Liver (tissue), 9 donors: ENCODE measurements around the gene ZBTB47. TPM values are rescaled to one million over a fixed set of nuclear protein-coding genes. Genes with fewer than 3 reads are reported as not detected.

Experiments
- DNase-seq: peaks from one replicate; pipeline ENCODE4 v3.0.0-alpha.2; 2017; ENCODE audit warnings: low spot score
- H3K27ac ChIP-seq, 2 donors: one replicate each; pipeline ENCODE4 v1.7.0; 2013; ENCODE audit warnings: inconsistent platforms in 2 of 2, low read length in 2 of 2, control low read depth in 1 of 2, low read depth in 1 of 2, mild to moderate bottlenecking in 1 of 2
- H3K27me3 ChIP-seq, 4 donors: one replicate each; pipeline versions ENCODE4 v1.6.1 to v1.7.0; 2013; ENCODE audit warnings: low read length in 3 of 4, inconsistent platforms in 1 of 4, mild to moderate bottlenecking in 1 of 4, moderate library complexity in 1 of 4; ENCODE audit not compliant: control insufficient read depth in 4 of 4, insufficient read depth in 4 of 4
- H3K36me3 ChIP-seq, 4 donors: one replicate each; pipeline versions ENCODE4 v1.6.1 to v1.7.0; 2013; ENCODE audit warnings: low read length in 3 of 4, mild to moderate bottlenecking in 3 of 4, low read depth in 1 of 4, moderate library complexity in 1 of 4; ENCODE audit not compliant: control insufficient read depth in 4 of 4, insufficient read depth in 3 of 4
- H3K4me1 ChIP-seq, 4 donors: one replicate each; pipeline versions ENCODE4 v1.6.1 to v1.7.0; 2013; ENCODE audit warnings: low read length in 3 of 4, mild to moderate bottlenecking in 3 of 4, moderate library complexity in 1 of 4; ENCODE audit not compliant: control insufficient read depth in 4 of 4, insufficient read depth in 4 of 4
- H3K4me3 ChIP-seq, 3 donors: one replicate each; pipeline versions ENCODE4 v1.6.1 to v1.7.0; 2013; ENCODE audit warnings: low read length in 3 of 3, control low read depth in 1 of 3, low read depth in 1 of 3, mild to moderate bottlenecking in 1 of 3
- H3K9ac ChIP-seq, 2 donors: one replicate each; pipeline ENCODE4 v1.7.0; 2013; ENCODE audit warnings: low read length in 2 of 2, mild to moderate bottlenecking in 2 of 2, moderate library complexity in 2 of 2, control low read depth in 1 of 2, low read depth in 1 of 2
- H3K9me3 ChIP-seq, 4 donors: one replicate each; pipeline versions ENCODE4 v1.6.1 to v1.7.0; 2013; ENCODE audit warnings: low read length in 3 of 4; ENCODE audit not compliant: control insufficient read depth in 4 of 4
- ATF3 ChIP-seq: IDR thresholded peaks from 2 replicates; pipeline ENCODE4 v1.6.1; 2016; ENCODE audit warnings: antibody characterized with exemption
- CTCF ChIP-seq: fragments of 150-350 bp; IDR thresholded peaks from 2 replicates; pipeline ENCODE4 v1.5.1; 2017; ENCODE audit warnings: improper control_type of control experiment, low read depth, low read length; ENCODE audit not compliant: missing input control
- FOXA1 ChIP-seq: IDR thresholded peaks from 2 replicates; pipeline ENCODE4 v1.6.1; 2016; ENCODE audit warnings: antibody characterized with exemption
- GABPA ChIP-seq, 2 donors: IDR thresholded peaks in 1 of 2; conservative IDR thresholded peaks in 1 of 2; 2 replicates each; pipeline ENCODE4 v1.6.1; 2016; ENCODE audit warnings: antibody characterized with exemption in 2 of 2, mild to moderate bottlenecking in 1 of 2, moderate library complexity in 1 of 2
- JUND ChIP-seq, 2 donors: IDR thresholded peaks; 2 replicates each; pipeline ENCODE4 v1.6.1; 2016; ENCODE audit warnings: antibody characterized with exemption in 2 of 2
- MAX ChIP-seq: IDR thresholded peaks from 2 replicates; pipeline ENCODE4 v1.6.1; 2016; ENCODE audit warnings: antibody characterized with exemption
- NR2F2 ChIP-seq: IDR thresholded peaks from 2 replicates; pipeline ENCODE4 v1.6.1; 2016; ENCODE audit warnings: antibody characterized with exemption
- RAD21 ChIP-seq, 2 donors: IDR thresholded peaks; 2 replicates each; pipeline ENCODE4 v1.6.1; 2016; ENCODE audit warnings: antibody characterized with exemption in 2 of 2, mild to moderate bottlenecking in 2 of 2
- REST ChIP-seq: IDR thresholded peaks from 2 replicates; pipeline ENCODE4 v1.6.1; 2016; ENCODE audit warnings: antibody characterized with exemption, mild to moderate bottlenecking
- RXRA ChIP-seq, 2 donors: IDR thresholded peaks; 2 replicates each; pipeline ENCODE4 v1.6.1; 2017 to 2018; ENCODE audit warnings: antibody characterized with exemption in 2 of 2, mild to moderate bottlenecking in 1 of 2
- SP1 ChIP-seq: IDR thresholded peaks from 2 replicates; pipeline ENCODE4 v1.6.1; 2018; ENCODE audit warnings: antibody characterized with exemption, mild to moderate bottlenecking
- WGBS: extraction: QIAGEN DNeasy Blood & Tissue Kit; methylation state at CpG from one replicate; pipeline ENCODE4 v1.1.7; 2013; 5-methylcytosine and 5-hydroxymethylcytosine counted together
- polyA plus RNA-seq, 2 donors: library from polyadenylated mRNA; stranded (reverse) in 1 of 2; unstranded in 1 of 2; fragments of 200-250 nt in 1 of 2; fragments of >200 nt in 1 of 2; fragmentation: Nextera tagmentation in 1 of 2; extraction: Ambion mirVana in 1 of 2; gene quantifications; one replicate each; pipeline versions ENCODE4 v1.2.1 to v1.2.3, GENCODE V29; 2013 to 2015
- total RNA-seq, 2 donors: library from RNA; depleted of rRNA; stranded (reverse); fragments of >200 nt; gene quantifications; one replicate each; pipeline ENCODE4 v1.2.3, GENCODE V29; 2014
- donor health status: healthy.
- donor health status: healthy.
- donor health status: healthy.
- donor health status: healthy.
- donor health status: healthy.

Gene ZBTB47
- total and polyA plus RNA-seq, 4 donors: 0.42 to 7.4 (median 4.2) TPM

GRCh38 chr3:42647821-42648459 lies 5.6 kb upstream of the ZBTB47 start:
- no peaks in the 10 kb centered on the region for H3K9me3 ChIP-seq
- H3K27me3 ChIP-seq: no peaks in the 10 kb centered on the region
- H3K36me3 ChIP-seq: peaks cover 11 to 51% (median 35%) of the 10 kb centered on the region in 4 donors
- DNase-seq: no peak
- H3K4me3 ChIP-seq: no peak overlapping the region
- TF ChIP-seq MAX (no peak), JUND (IDR thresholded peaks at IDR 0.05) (no peak), NR2F2 (no peak), REST (no peak)
- 90% methylated on average over 5 of the region's 5 CpGs for WGBS
- no peak overlapping the region for H3K27ac ChIP-seq
- no peak overlapping the region for H3K9ac ChIP-seq
- peaks cover 0 to 3% (median 2%) of the 10 kb centered on the region in 4 donors for H3K4me1 ChIP-seq

GRCh38 chr3:42649006-42649405 lies 4.5 kb upstream of the ZBTB47 start:
- no peak overlapping the region for H3K9ac ChIP-seq
- 92% methylated on average over 2 of the region's 2 CpGs for WGBS
- no peaks in the 10 kb centered on the region for H3K9me3 ChIP-seq
- H3K27ac ChIP-seq: no peak overlapping the region
- no peaks in the 10 kb centered on the region for H3K27me3 ChIP-seq
- H3K4me1 ChIP-seq: peaks cover 4 to 12% (median 7%) of the 10 kb centered on the region in 4 donors
- no peak overlapping the region for H3K4me3 ChIP-seq
- no peak for TF ChIP-seq MAX
- TF ChIP-seq RAD21 (IDR thresholded peaks at IDR 0.05): no peak
- no peak for TF ChIP-seq GABPA (IDR thresholded peaks at IDR 0.05 in 1 of 2, conservative IDR thresholded peaks at IDR 0.05 in 1 of 2)
- no peak for TF ChIP-seq FOXA1
- no peak for TF ChIP-seq RXRA (IDR thresholded peaks at IDR 0.05)
- TF ChIP-seq CTCF: no peak
- peaks cover 6 to 41% (median 25%) of the 10 kb centered on the region in 4 donors for H3K36me3 ChIP-seq
- DNase-seq: no peak

GRCh38 chr3:42649783-42650182 lies 3.7 kb upstream of the ZBTB47 start:
- TF ChIP-seq ATF3: no peak
- no peak for TF ChIP-seq JUND (IDR thresholded peaks at IDR 0.05)
- TF ChIP-seq SP1: no peak
- 90% methylated on average over 4 of the region's 4 CpGs for WGBS
- Histone ChIP-seq H3K9ac (no peak overlapping the region), H3K4me3 (no peak overlapping the region), H3K4me1 (peaks cover 4 to 12% (median 8%) of the 10 kb centered on the region in 4 donors), H3K36me3 (peaks cover 1 to 33% (median 19%) of the 10 kb centered on the region in 4 donors), H3K27ac (no peak overlapping the region), H3K27me3 (no peaks in the 10 kb centered on the region), H3K9me3 (no peaks in the 10 kb centered on the region)
- DNase-seq: no peak
